SH-SY5Y (cell line): ENCODE results near the gene NUBP2.

ENCODE experiments used
- GATA2 ChIP-seq: IDR thresholded peaks from 2 replicates; pipeline ENCODE4 v1.6.1; 2011; ENCODE audit warnings: mild to moderate bottlenecking, low read depth, low read length
- GATA3 ChIP-seq: IDR thresholded peaks from 2 replicates; pipeline ENCODE4 v1.6.1; 2011; ENCODE audit warnings: low read depth, mild to moderate bottlenecking, low read length, moderate library complexity

DNA sequence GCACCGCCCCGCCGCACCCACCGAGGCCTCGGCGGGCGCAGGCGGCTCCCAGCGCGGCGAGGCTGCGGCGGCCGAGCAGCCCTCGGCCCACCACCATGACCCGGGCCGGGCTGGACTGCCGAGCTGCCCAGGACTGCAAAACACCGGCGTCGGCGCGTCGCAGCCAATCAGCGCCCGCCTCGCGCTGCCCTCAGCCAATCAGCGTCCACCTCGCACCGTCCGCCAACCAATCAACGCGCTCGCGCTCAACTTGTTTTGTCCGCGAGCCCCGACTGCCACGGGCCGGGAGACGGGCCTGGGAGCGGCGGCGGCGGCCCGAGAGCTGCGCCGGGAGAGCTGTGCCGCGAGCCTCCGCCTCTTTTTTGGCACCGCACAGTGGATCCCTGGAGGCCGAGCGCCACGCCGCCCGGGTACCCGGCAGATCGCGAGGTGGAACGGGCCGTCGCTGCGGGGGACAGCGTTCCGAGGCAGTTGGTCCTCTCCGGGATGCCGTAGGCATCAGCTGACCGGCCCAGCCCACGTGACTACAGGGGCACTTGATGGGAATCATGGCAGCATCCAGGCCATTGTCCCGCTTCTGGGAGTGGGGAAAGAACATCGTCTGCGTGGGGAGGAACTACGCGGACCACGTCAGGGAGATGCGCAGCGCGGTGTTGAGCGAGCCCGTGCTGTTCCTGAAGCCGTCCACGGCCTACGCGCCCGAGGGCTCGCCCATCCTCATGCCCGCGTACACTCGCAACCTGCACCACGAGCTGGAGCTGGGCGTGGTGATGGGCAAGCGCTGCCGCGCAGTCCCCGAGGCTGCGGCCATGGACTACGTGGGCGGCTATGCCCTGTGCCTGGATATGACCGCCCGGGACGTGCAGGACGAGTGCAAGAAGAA, 44.2 kb downstream of the NUBP2 start, which contains the start of the genes FAHD1 and HAGH:
- TF ChIP-seq GATA3 (no peak), GATA2 (no peak)
